KMS-11 (cell line): ENCODE measurements around the gene THAP3.

Source experiments
- H2AFZ ChIP-seq: fragments of 200-600 bp; sonication (generic); 2 replicates; pipeline ENCODE4 v1.6.1; 2016; ENCODE audit warnings: antibody characterized with exemption, mixed run types, low read depth
- H3K27ac ChIP-seq: fragments of 200-600 bp; sonication (generic); 2 replicates; pipeline ENCODE4 v1.6.1; 2016; ENCODE audit warnings: mild to moderate bottlenecking, mixed run types
- H3K27me3 ChIP-seq: fragments of 200-600 bp; sonication (generic); 2 replicates; pipeline ENCODE4 v1.6.1; 2017; ENCODE audit warnings: mild to moderate bottlenecking, low read depth, mixed run types, moderate library complexity; ENCODE audit not compliant: insufficient read depth
- H3K36me3 ChIP-seq: fragments of 200-600 bp; sonication (generic); 2 replicates; pipeline ENCODE4 v1.6.1; 2017; ENCODE audit warnings: mild to moderate bottlenecking, mixed run types; ENCODE audit not compliant: insufficient read depth
- H3K4me1 ChIP-seq: fragments of 200-600 bp; sonication (generic); 2 replicates; pipeline ENCODE4 v1.6.1; 2016; ENCODE audit warnings: mild to moderate bottlenecking, low read depth, mixed run types; ENCODE audit not compliant: poor library complexity, severe bottlenecking
- H3K4me2 ChIP-seq: fragments of 200-600 bp; sonication (generic); 2 replicates; pipeline ENCODE4 v1.7.0; 2016; ENCODE audit warnings: mild to moderate bottlenecking, mixed run types
- H3K4me3 ChIP-seq: fragments of 200-600 bp; sonication (generic); IDR thresholded peaks from 2 replicates; pipeline ENCODE4 v1.6.1; 2017; ENCODE audit warnings: low read depth, low read length, mixed read lengths; ENCODE audit not compliant: insufficient read depth
- H3K79me2 ChIP-seq: fragments of 200-600 bp; sonication (generic); 2 replicates; pipeline ENCODE4 v1.6.1; 2016; ENCODE audit warnings: low read depth, mixed run types; ENCODE audit not compliant: insufficient read depth
- H3K9ac ChIP-seq: fragments of 200-600 bp; sonication (generic); 2 replicates; pipeline ENCODE4 v1.6.1; 2016; ENCODE audit warnings: mild to moderate bottlenecking, mixed run types
- H4K20me1 ChIP-seq: fragments of 200-600 bp; sonication (generic); 2 replicates; pipeline ENCODE4 v1.6.1; 2016; ENCODE audit warnings: mild to moderate bottlenecking, mixed run types; ENCODE audit not compliant: insufficient read depth
- TF ChIP-seq, protein P1 (sequence below): fragments of 200-600 bp; sonication (generic); conservative IDR thresholded peaks from 2 replicates; pipeline ENCODE4 v1.6.1; 2017; ENCODE audit warnings: low read depth, mild to moderate bottlenecking, antibody characterized with exemption, low read length, moderate library complexity, mixed read lengths

THAP3 gene

DNA sequence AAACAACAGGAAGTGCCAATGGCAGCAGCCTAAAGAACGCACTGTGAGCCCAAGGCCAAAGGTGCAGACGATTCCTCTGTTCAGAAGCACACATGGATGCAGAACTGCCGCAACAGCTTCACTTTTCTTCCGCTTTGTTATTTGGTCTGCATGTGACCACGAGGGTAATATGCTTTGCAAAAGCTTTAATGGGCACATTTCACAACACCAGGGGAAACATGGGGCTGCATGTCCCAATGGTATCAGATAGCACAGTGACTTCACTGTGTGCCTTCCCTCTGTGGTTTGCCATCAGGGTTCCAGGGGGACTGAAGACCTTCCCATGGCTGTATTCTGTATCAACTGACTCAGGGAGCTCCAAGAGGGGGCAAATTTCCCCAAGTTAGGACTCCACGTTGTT lies 28.3 kb downstream of the THAP3 start:
- H3K36me3 ChIP-seq = peaks cover 4% of the 10 kb centered on the region; the same call in 1 of the 2 replicates
- no peaks in the 10 kb centered on the region for H3K4me1 ChIP-seq
- H3K79me2 ChIP-seq = peaks cover 4% of the 10 kb centered on the region; the same call in 1 of the 2 replicates
- no peak overlapping the region for H3K4me2 ChIP-seq
- H2AFZ ChIP-seq = no peak overlapping the region
- no peak overlapping the region for H3K4me3 ChIP-seq
- TF ChIP-seq, protein P1, sequence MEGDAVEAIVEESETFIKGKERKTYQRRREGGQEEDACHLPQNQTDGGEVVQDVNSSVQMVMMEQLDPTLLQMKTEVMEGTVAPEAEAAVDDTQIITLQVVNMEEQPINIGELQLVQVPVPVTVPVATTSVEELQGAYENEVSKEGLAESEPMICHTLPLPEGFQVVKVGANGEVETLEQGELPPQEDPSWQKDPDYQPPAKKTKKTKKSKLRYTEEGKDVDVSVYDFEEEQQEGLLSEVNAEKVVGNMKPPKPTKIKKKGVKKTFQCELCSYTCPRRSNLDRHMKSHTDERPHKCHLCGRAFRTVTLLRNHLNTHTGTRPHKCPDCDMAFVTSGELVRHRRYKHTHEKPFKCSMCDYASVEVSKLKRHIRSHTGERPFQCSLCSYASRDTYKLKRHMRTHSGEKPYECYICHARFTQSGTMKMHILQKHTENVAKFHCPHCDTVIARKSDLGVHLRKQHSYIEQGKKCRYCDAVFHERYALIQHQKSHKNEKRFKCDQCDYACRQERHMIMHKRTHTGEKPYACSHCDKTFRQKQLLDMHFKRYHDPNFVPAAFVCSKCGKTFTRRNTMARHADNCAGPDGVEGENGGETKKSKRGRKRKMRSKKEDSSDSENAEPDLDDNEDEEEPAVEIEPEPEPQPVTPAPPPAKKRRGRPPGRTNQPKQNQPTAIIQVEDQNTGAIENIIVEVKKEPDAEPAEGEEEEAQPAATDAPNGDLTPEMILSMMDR = no peak
- no peaks in the 10 kb centered on the region for H3K27me3 ChIP-seq
- H3K9ac ChIP-seq = no peak overlapping the region
- no peaks in the 10 kb centered on the region for H4K20me1 ChIP-seq
- no peak overlapping the region for H3K27ac ChIP-seq

DNA sequence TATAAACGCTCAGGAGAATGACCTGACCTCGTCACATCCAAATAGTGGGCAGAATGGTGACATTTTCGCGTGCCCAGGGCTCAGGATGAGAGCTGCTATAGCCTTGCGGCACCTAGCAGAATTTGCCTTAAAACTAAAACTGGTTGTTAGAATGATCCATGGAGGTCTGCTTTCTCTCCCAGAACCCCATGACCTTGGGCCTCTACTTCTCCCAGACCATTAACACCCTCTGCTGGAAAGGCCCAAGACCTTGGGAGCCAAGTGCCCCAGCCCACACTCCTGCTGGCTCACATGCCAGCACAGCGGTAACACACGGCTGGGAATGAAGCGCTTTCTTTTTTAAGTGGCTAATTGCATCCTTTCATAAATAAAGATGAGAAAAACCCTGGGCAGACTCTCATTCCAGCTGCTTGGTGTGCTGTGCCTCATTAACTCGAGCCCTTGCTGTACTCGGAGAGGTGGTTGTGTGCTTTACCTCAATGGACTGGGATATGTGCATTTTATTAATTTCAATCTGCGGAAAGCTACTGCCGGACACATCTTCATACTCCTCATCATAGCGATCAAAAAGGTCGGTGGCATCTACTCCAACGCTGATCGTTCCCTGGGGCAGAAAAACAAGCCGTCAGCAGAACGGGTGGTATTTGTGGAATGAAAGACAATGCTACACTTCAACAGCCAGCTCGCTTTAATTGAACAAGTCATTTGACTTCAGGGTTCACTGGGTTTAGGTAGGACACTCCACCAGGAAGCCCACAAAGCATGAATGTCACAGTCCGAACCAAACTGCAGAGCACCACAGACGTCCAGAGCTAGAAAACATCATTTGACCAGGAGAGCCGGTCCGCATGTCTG lies 29.0 kb downstream of the THAP3 start:
- Histone ChIP-seq H3K4me2 (no peak overlapping the region), H3K36me3 (peaks cover 4% of the 10 kb centered on the region; the same call in 1 of the 2 replicates), H3K27ac (no peak overlapping the region), H3K27me3 (no peaks in the 10 kb centered on the region), H3K9ac (no peak overlapping the region), H3K79me2 (peaks cover 4% of the 10 kb centered on the region; the same call in 1 of the 2 replicates), H3K4me3 (no peak overlapping the region), H4K20me1 (no peaks in the 10 kb centered on the region), H2AFZ (no peak overlapping the region), H3K4me1 (no peaks in the 10 kb centered on the region)
- TF ChIP-seq, protein P1 = no peak

DNA sequence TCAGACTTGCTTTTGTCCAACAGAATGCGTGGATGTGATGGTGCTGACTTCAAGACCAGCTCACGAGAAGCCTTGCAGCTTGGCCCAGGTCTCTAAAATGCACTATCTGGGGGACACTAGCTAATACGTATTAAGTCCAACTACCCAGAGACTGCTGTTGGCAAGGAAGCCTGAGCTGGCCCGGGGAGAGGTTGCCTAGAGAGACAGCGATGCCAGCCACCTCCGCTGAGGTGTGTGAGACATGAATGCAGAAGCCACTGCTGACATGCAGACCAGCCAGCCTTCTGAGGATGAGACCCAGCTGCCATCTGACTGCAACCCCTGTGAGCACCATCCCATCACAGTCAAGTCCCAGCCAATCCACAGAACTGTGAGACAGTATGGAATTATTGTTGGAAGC lies 32.5 kb downstream of the THAP3 start:
- TF ChIP-seq, protein P1 = no peak

DNA sequence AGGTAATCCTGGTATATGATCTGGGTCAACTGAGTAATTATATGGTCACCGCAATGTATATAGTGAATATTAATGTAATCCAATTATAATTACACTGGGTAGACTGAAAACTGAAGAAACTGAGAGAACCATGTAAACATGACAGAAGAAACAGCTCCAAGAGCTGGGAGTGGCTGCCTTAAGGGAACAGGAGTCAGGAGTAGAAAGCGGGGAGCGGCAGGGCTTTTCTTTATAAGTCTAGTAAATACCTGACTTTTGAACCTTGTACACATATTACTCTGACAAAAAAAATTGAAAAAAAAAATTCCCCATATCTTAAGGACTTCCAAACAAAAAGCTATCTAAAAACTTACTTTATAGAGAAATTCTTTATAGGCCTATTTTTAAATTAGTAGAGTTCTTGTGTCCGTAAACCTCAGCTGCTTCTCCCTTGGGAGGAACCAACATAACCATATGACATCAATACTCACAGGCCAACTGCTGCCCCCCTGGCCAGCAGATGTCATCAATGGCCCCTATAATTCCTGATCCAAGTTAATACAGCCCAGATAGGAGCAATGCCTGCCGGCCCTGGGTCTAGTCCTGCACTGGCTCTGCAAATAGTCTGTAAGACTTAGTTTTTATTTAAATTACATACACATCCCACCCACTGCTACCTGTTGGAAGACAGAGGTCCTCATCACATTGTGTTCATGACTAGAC lies 33.8 kb downstream of the THAP3 start:
- Histone ChIP-seq H4K20me1 (no peaks in the 10 kb centered on the region), H3K27me3 (no peaks in the 10 kb centered on the region)

More for the DNA sequence above, 32.5 kb downstream of the THAP3 start:
- no peaks in the 10 kb centered on the region for H3K27me3 ChIP-seq
- H3K4me1 ChIP-seq = no peaks in the 10 kb centered on the region
- H3K4me3 ChIP-seq = no peak overlapping the region
- H3K79me2 ChIP-seq = peaks cover 4% of the 10 kb centered on the region; the same call in 1 of the 2 replicates
- no peaks in the 10 kb centered on the region for H4K20me1 ChIP-seq
- no peak overlapping the region for H3K9ac ChIP-seq
- peaks cover 4% of the 10 kb centered on the region; the same call in 1 of the 2 replicates for H3K36me3 ChIP-seq
- no peak overlapping the region for H2AFZ ChIP-seq
- H3K27ac ChIP-seq = no peak overlapping the region
- H3K4me2 ChIP-seq = no peak overlapping the region

More for the DNA sequence above, 33.8 kb downstream of the THAP3 start:
- peaks cover 9% of the 10 kb centered on the region; the same call in 1 of the 2 replicates for H3K79me2 ChIP-seq
- TF ChIP-seq, protein P1 = no peak
- H3K9ac ChIP-seq = no peak overlapping the region
- no peak overlapping the region for H3K4me3 ChIP-seq
- H3K27ac ChIP-seq = no peak overlapping the region
- no peaks in the 10 kb centered on the region for H3K4me1 ChIP-seq
- H2AFZ ChIP-seq = no peak overlapping the region
- H3K4me2 ChIP-seq = no peak overlapping the region
- peaks cover 4% of the 10 kb centered on the region; the same call in 1 of the 2 replicates for H3K36me3 ChIP-seq
